Measurements from ENCODE around the gene LSM2. TPM values are rescaled to one million over a fixed set of nuclear protein-coding genes. Genes with fewer than 3 reads are reported as not detected.

Gene LSM2
- total RNA-seq, 1 donor from 2014 or later: 68.2 TPM

DNA sequence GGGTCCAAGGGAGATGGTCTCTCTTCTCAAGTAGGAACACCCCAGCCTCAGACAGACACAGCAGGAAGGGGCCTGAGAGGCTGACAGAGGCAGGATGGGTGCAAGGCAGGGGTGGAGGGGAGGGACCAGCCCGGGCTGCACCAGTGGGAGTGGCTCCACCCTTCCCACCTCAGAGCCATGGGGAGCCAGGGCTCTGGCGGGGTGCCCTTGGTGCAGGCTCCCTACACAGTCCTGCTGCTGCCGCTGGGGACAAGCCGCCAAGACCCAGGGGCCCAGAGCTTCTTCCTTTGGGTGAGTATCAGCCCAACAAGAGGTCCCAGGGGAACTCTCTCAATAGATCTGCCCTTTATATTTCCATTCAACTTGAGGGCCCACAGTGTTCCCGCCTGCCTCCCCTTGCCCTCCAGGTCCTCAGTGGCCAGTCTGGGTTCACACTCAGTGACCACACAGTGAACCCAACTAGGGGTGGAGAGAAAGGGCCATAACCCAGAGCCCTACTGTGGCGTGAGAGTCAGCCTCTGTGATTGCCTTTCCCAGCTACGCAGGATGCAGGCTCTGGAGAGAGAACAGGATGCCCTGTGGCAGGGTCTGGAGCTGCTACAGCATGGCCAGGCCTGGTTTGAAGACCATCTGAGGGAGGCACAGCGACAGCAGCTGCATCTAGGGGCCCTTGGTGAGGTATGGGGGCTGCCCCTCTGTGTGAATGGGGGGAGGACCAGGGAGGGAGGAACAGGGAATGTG, 43.7 kb downstream of the LSM2 start:
- Mint-ChIP-seq H3K4me3 (ENCODE audit: unreplicated experiment) (no peak overlapping the region), H3K4me1 (ENCODE audit: low read depth, unreplicated experiment) (peaks cover 5% of the 10 kb centered on the region), H3K27me3 (ENCODE audit: unreplicated experiment) (peaks cover 4% of the 10 kb centered on the region), H3K27ac (ENCODE audit: unreplicated experiment) (no peak overlapping the region), H3K36me3 (ENCODE audit: unreplicated experiment) (peaks cover 7% of the 10 kb centered on the region), H3K9me3 (ENCODE audit: unreplicated experiment) (no peaks in the 10 kb centered on the region)
- no peak for TF ChIP-seq CTCF (IDR thresholded peaks at IDR 0.05; ENCODE audit: partially characterized antibody, unreplicated experiment)
- no peak for DNase-seq

- H3K36me3 Mint-ChIP-seq (ENCODE audit: unreplicated experiment): peaks cover 7% of the 10 kb centered on the region
- H3K4me1 Mint-ChIP-seq (ENCODE audit: low read depth, unreplicated experiment): peaks cover 5% of the 10 kb centered on the region
- peaks cover 4% of the 10 kb centered on the region for H3K27me3 Mint-ChIP-seq (ENCODE audit: unreplicated experiment)
- peak within 1 kb of the TSS; percentile 18 for H3K27ac Mint-ChIP-seq (ENCODE audit: unreplicated experiment)
- TF ChIP-seq CTCF (IDR thresholded peaks at IDR 0.05; ENCODE audit: partially characterized antibody, unreplicated experiment): no peak
- H3K9me3 Mint-ChIP-seq (ENCODE audit: unreplicated experiment): no peaks in the 10 kb centered on the region
- H3K4me3 Mint-ChIP-seq (ENCODE audit: unreplicated experiment): no peak within 1 kb of the TSS
- no peak for DNase-seq
Observed at GRCh38 chr6:31762356-31762755, 44.4 kb downstream of the LSM2 start, which contains the start of gene SAPCD1. Gene SAPCD1, plus strand, starts transcription at chr6:31762656. Its CDS starts 399 bp downstream, at chr6:31763055.

DNA sequence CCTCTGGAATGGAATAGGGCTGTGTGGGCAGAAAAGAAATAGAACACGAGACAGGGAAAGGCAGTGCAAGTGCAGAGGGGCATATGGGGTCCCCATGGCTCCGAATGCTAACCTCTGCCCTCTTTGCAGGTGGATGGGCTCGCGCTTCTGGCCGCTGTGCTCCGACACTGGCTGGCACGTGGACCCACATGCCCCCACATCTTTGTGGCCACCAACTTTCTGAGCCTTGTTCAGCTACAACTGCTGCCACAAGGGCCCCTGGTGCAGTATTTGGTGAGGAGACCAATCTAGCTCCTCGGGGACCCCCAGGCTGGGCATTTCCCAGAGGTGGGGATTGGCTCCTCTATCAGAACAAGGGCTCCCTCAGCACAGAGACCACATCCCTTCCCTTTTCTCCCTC, 45.4 kb downstream of the LSM2 start:
- no peaks in the 10 kb centered on the region for H3K9me3 Mint-ChIP-seq (ENCODE audit: unreplicated experiment)
- no peak overlapping the region for H3K27ac Mint-ChIP-seq (ENCODE audit: unreplicated experiment)
- H3K4me1 Mint-ChIP-seq (ENCODE audit: low read depth, unreplicated experiment): peaks cover 5% of the 10 kb centered on the region

DNA sequence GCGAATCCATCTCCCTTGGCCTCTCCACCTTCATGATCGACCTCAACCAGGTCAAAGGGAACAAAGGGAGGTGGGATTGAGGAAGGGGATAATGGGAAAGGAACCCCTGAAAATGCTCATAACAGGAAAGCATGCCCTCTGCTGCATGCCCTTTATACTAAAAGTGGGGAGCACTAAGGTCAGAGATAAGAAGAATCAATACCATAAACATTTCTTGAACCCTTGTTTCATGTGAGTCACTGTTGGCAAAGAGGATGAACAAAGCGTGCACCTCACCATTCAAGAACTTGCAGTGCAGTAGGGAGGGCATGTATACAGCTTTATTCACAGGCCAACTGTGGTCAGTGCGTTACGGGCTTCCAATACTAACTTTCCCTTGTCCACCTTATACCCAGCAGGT, 46.0 kb downstream of the LSM2 start:
- TF ChIP-seq CTCF (IDR thresholded peaks at IDR 0.05; ENCODE audit: partially characterized antibody, unreplicated experiment): no peak
- no peak overlapping the region for H3K4me3 Mint-ChIP-seq (ENCODE audit: unreplicated experiment)
- peaks cover 7% of the 10 kb centered on the region for H3K36me3 Mint-ChIP-seq (ENCODE audit: unreplicated experiment)
- H3K4me1 Mint-ChIP-seq (ENCODE audit: low read depth, unreplicated experiment): peaks cover 5% of the 10 kb centered on the region
- DNase-seq: no peak
- no peaks in the 10 kb centered on the region for H3K9me3 Mint-ChIP-seq (ENCODE audit: unreplicated experiment)
- peaks cover 4% of the 10 kb centered on the region for H3K27me3 Mint-ChIP-seq (ENCODE audit: unreplicated experiment)
- no peak overlapping the region for H3K27ac Mint-ChIP-seq (ENCODE audit: unreplicated experiment)

More for the DNA sequence above, 45.4 kb downstream of the LSM2 start:
- H3K27me3 Mint-ChIP-seq (ENCODE audit: unreplicated experiment): peaks cover 4% of the 10 kb centered on the region
- peaks cover 7% of the 10 kb centered on the region for H3K36me3 Mint-ChIP-seq (ENCODE audit: unreplicated experiment)
- TF ChIP-seq CTCF (IDR thresholded peaks at IDR 0.05; ENCODE audit: partially characterized antibody, unreplicated experiment): no peak
- no peak overlapping the region for H3K4me3 Mint-ChIP-seq (ENCODE audit: unreplicated experiment)
- DNase-seq: no peak

DNA sequence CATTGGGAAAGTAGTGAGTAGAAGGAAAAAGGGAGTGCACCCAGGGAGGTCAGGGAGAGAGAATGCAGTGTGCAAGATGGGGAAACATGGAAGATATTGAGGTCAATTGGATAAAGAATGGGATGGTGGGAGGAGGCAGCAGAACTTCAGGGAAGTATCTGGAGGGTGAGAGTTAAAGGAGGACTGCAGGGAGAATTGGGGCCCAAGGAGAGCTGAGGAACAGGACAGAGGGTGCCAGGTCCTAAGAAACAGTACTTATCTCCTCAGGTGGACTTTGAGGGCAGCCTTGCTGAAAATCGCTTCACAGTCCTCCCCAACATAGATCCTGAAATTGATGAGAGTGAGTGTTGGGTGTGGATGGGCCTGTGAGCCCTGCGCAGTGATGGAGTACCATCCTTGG, 48.5 kb downstream of the LSM2 start:
- Mint-ChIP-seq H3K27ac (ENCODE audit: unreplicated experiment) (no peak overlapping the region), H3K36me3 (ENCODE audit: unreplicated experiment) (peaks cover 7% of the 10 kb centered on the region), H3K4me1 (ENCODE audit: low read depth, unreplicated experiment) (no peaks in the 10 kb centered on the region), H3K27me3 (ENCODE audit: unreplicated experiment) (peaks cover 4% of the 10 kb centered on the region), H3K4me3 (ENCODE audit: unreplicated experiment) (no peak overlapping the region), H3K9me3 (ENCODE audit: unreplicated experiment) (no peaks in the 10 kb centered on the region)
- TF ChIP-seq CTCF (IDR thresholded peaks at IDR 0.05; ENCODE audit: partially characterized antibody, unreplicated experiment): no peak
- DNase-seq: no peak
